ENCODE measurements around the gene LRRN4.
A peak's percentile ranks its signal among the peaks of the same experiment; 100 is the strongest.
"Not testable (repeated sequence)": the region's sequence is repeated elsewhere in the genome, so short reads cannot be mapped to it uniquely, and the experiment has no call there.

The LRRN4 gene

DNA sequence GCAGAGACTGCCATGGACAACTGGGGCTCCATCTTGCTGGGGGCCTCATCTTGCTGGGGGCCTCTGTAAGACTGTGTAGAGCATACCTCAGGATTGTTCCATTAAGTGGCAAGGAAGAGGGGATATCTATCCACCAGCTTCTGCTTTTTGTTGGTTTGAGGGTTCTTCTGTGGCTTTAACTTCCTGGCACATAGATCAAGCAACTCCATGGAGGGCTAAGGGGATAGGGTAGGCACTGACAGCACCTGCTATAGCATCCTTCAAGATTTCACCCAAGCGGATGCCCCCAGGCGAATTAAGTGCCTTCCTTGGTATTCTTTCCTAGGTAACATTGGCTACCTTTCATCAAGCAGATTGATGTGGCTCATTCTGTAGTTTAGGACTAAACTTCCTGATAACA is 3.8 kb upstream of the LRRN4 start:
- H3K4me1 ChIP-seq (ENCODE audit: insufficient read depth, low read length): 0 out of 2 replicates have a peak, but pooled peaks cover 7% of the 10 kb centered on the region
- no peak overlapping the region for H3K4me3 ChIP-seq (ENCODE audit: low read length)
- no peaks in the 10 kb centered on the region for H3K36me3 ChIP-seq (ENCODE audit: insufficient read depth, low read depth, low read length)
- no peak overlapping the region for H3K27ac ChIP-seq (ENCODE audit: low read length)
- peaks cover 23% of the 10 kb centered on the region for H3K27me3 ChIP-seq (ENCODE audit: insufficient read depth, low read length)
- no peaks in the 10 kb centered on the region for H3K9me3 ChIP-seq (ENCODE audit: insufficient read depth, low read depth, low read length)
- no peak overlapping the region for H3K9ac ChIP-seq (ENCODE audit: low read depth, low read length)

- Histone ChIP-seq H3K27me3 (ENCODE audit: insufficient read depth, low read length) (peaks cover 28% of the 10 kb centered on the region), H3K4me1 (ENCODE audit: insufficient read depth, low read length) (0 out of 2 replicates have a peak, but pooled peaks cover 7% of the 10 kb centered on the region), H3K36me3 (ENCODE audit: insufficient read depth, low read depth, low read length) (no peaks in the 10 kb centered on the region), H3K27ac (ENCODE audit: low read length) (no peak overlapping the region), H3K9ac (ENCODE audit: low read depth, low read length) (no peak overlapping the region), H3K4me3 (ENCODE audit: low read length) (no peak overlapping the region), H3K9me3 (ENCODE audit: insufficient read depth, low read depth, low read length) (no peaks in the 10 kb centered on the region)
Observed at GRCh38 chr20:6057139-6057538, 3.3 kb upstream of the LRRN4 start.

DNA sequence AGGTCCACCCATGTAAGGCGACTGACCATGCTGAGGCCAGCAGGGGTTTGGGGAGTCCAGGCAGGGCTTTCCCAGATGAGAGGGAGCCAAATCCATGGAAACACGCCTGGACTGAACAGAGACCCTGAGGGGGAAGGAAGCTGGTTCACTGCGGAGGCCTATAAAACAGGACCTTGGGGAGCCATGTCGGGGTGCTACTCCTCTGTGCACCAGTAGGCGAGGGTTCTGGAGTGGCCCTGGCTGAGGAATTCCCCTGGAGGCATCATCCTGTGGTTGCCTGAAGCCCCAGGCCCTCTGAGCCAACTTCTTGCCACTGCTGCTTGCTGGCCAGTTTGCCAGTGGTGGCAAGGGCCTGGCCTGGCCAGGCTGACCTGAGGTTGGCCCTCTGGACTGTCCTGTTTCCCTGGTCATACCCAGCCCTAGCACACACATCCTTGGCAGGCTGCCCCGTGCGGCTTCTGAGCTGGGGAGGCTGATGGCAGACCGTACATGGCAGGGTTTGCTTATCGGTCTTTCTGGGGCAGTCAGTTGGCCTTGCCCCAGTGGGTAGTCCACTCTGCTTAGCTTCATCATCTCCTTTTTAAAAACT is 2.2 kb upstream of the LRRN4 start:
- H3K27me3 ChIP-seq (ENCODE audit: insufficient read depth, low read length): peaks cover 39% of the 10 kb centered on the region

GRCh38 chr20:6055161-6055783 is 1.4 kb upstream of the LRRN4 start:
- H3K27ac ChIP-seq (ENCODE audit: low read length): no peak overlapping the region

More for the DNA sequence above, 2.2 kb upstream of the LRRN4 start:
- Histone ChIP-seq H3K4me1 (ENCODE audit: insufficient read depth, low read length) (0 out of 2 replicates have a peak, but pooled peaks cover 7% of the 10 kb centered on the region), H3K36me3 (ENCODE audit: insufficient read depth, low read depth, low read length) (no peaks in the 10 kb centered on the region), H3K9me3 (ENCODE audit: insufficient read depth, low read depth, low read length) (no peaks in the 10 kb centered on the region), H3K4me3 (ENCODE audit: low read length) (no peak overlapping the region), H3K9ac (ENCODE audit: low read depth, low read length) (no peak overlapping the region), H3K27ac (ENCODE audit: low read length) (no peak overlapping the region)

GRCh38 chr20:6054689-6055051 is 810 bp upstream of the LRRN4 start:
- not testable (repeated sequence) for H3K9ac ChIP-seq (ENCODE audit: low read depth, low read length)

More at GRCh38 chr20:6055161-6055783, 1.4 kb upstream of the LRRN4 start:
- Histone ChIP-seq H3K4me1 (ENCODE audit: insufficient read depth, low read length) (0 out of 2 replicates have a peak, but pooled peaks cover 7% of the 10 kb centered on the region), H3K27me3 (ENCODE audit: insufficient read depth, low read length) (peaks cover 47% of the 10 kb centered on the region), H3K36me3 (ENCODE audit: insufficient read depth, low read depth, low read length) (no peaks in the 10 kb centered on the region), H3K9me3 (ENCODE audit: insufficient read depth, low read depth, low read length) (no peaks in the 10 kb centered on the region), H3K4me3 (ENCODE audit: low read length) (no peak overlapping the region), H3K9ac (ENCODE audit: low read depth, low read length) (no peak overlapping the region)

GRCh38 chr20:6053064-6053775 is 640 bp downstream of the LRRN4 start:
- H3K27ac ChIP-seq (ENCODE audit: low read length): no peak overlapping the region
- no peak overlapping the region for H3K9ac ChIP-seq (ENCODE audit: low read depth, low read length)
- no peaks in the 10 kb centered on the region for H3K36me3 ChIP-seq (ENCODE audit: insufficient read depth, low read depth, low read length)
- H3K27me3 ChIP-seq (ENCODE audit: insufficient read depth, low read length): peaks cover 64% of the 10 kb centered on the region
- 0 out of 2 replicates have a peak, but pooled peaks cover 7% of the 10 kb centered on the region for H3K4me1 ChIP-seq (ENCODE audit: insufficient read depth, low read length)
- no peaks in the 10 kb centered on the region for H3K9me3 ChIP-seq (ENCODE audit: insufficient read depth, low read depth, low read length)
- H3K4me3 ChIP-seq (ENCODE audit: low read length): peak overlapping the region; percentile 66

More at GRCh38 chr20:6054689-6055051, 810 bp upstream of the LRRN4 start:
- not testable (repeated sequence) for H3K27ac ChIP-seq (ENCODE audit: low read length); H3K4me3 ChIP-seq (ENCODE audit: low read length); H3K9me3 ChIP-seq (ENCODE audit: insufficient read depth, low read depth, low read length); H3K4me1 ChIP-seq (ENCODE audit: insufficient read depth, low read length); H3K36me3 ChIP-seq (ENCODE audit: insufficient read depth, low read depth, low read length)
- H3K27me3 ChIP-seq (ENCODE audit: insufficient read depth, low read length): peaks cover 53% of the 10 kb centered on the region

DNA sequence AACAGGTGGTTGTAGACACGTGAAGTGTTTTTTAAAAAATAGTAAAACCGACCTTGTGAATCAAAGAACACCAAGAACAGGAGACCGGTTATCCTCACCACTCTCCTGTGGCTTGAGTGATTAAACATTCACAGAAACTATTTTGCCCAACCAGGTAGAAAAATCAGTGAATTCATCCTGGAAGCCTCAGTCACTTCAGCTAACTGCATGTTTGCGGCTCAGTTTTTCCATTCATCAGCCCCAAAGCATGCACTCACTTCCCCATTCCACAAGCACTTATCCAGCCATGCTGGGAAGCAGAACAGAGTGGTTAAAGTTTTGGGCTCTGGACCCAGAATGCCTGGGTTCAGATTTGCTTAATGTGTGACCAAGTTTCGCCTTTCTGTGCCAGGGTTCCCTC is 2.4 kb downstream of the LRRN4 start:
- 0 out of 2 replicates have a peak, but pooled peaks cover 7% of the 10 kb centered on the region for H3K4me1 ChIP-seq (ENCODE audit: insufficient read depth, low read length)
- H3K4me3 ChIP-seq (ENCODE audit: low read length): peak overlapping the region; percentile 66
- H3K27me3 ChIP-seq (ENCODE audit: insufficient read depth, low read length): peaks cover 64% of the 10 kb centered on the region
- no peak overlapping the region for H3K9ac ChIP-seq (ENCODE audit: low read depth, low read length)
- H3K36me3 ChIP-seq (ENCODE audit: insufficient read depth, low read depth, low read length): no peaks in the 10 kb centered on the region
- H3K9me3 ChIP-seq (ENCODE audit: insufficient read depth, low read depth, low read length): no peaks in the 10 kb centered on the region
- no peak overlapping the region for H3K27ac ChIP-seq (ENCODE audit: low read length)

DNA sequence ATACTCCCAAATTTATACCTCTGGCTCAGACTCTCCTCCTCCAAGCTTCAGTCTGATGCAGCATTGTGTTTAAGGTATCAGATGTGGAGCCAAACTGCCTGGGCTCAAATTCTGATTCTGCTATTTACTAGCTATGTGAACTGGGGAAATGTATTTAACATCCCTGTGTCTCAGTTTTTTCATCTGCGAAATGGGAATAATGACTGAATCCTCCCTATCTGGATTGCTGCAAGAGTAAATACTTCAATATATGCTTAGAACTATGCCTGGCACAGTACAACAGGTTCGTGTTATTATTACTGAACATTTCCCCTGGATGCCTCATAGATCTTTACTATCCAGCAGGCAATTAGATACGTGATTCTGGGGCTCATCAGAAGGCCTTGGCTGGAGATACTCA is 5.5 kb downstream of the LRRN4 start:
- H3K27ac ChIP-seq (ENCODE audit: low read length): no peak overlapping the region
- no peaks in the 10 kb centered on the region for H3K36me3 ChIP-seq (ENCODE audit: insufficient read depth, low read depth, low read length)
- H3K27me3 ChIP-seq (ENCODE audit: insufficient read depth, low read length): peaks cover 48% of the 10 kb centered on the region
- no peaks in the 10 kb centered on the region for H3K9me3 ChIP-seq (ENCODE audit: insufficient read depth, low read depth, low read length)
- no peak overlapping the region for H3K4me3 ChIP-seq (ENCODE audit: low read length)
- no peak overlapping the region for H3K9ac ChIP-seq (ENCODE audit: low read depth, low read length)
- H3K4me1 ChIP-seq (ENCODE audit: insufficient read depth, low read length): no peaks in the 10 kb centered on the region

DNA sequence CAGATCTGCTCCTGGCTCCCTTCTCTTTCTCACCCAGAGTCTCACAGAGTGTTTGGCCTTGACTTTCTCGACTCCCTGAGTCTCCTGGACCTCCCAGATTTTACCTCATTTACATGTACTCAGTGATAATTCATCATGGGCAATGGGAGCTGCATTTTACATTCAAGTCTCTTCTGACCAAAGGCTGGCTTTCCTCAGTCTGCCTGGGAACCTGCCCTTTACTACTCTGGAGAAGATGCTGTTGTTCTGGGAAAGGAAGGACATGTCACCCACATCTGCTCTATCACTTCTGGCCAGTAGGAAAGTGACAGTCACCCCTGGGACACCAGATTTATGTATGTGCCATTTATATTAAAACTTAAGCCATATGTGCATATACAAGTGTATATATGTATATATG is 7.4 kb downstream of the LRRN4 start:
- H3K4me1 ChIP-seq (ENCODE audit: insufficient read depth, low read length): no peaks in the 10 kb centered on the region
- no peak overlapping the region for H3K9ac ChIP-seq (ENCODE audit: low read depth, low read length)
- peaks cover 28% of the 10 kb centered on the region for H3K27me3 ChIP-seq (ENCODE audit: insufficient read depth, low read length)
- no peaks in the 10 kb centered on the region for H3K36me3 ChIP-seq (ENCODE audit: insufficient read depth, low read depth, low read length)
- H3K4me3 ChIP-seq (ENCODE audit: low read length): no peak overlapping the region
- H3K27ac ChIP-seq (ENCODE audit: low read length): no peak overlapping the region
- no peaks in the 10 kb centered on the region for H3K9me3 ChIP-seq (ENCODE audit: insufficient read depth, low read depth, low read length)

- peaks cover 3% of the 10 kb centered on the region; the same call in 1 of the 2 replicates for H3K36me3 ChIP-seq (ENCODE audit: insufficient read depth, low read depth, low read length)
- no peak overlapping the region for H3K4me3 ChIP-seq (ENCODE audit: low read length)
- H3K9me3 ChIP-seq (ENCODE audit: insufficient read depth, low read depth, low read length): no peaks in the 10 kb centered on the region
- no peak overlapping the region for H3K9ac ChIP-seq (ENCODE audit: low read depth, low read length)
- H3K4me1 ChIP-seq (ENCODE audit: insufficient read depth, low read length): no peaks in the 10 kb centered on the region
- H3K27ac ChIP-seq (ENCODE audit: low read length): no peak overlapping the region
- H3K27me3 ChIP-seq (ENCODE audit: insufficient read depth, low read length): peaks cover 19% of the 10 kb centered on the region
Observed at GRCh38 chr20:6045566-6045965, 8.3 kb downstream of the LRRN4 start.

GRCh38 chr20:6044115-6044514 is 9.7 kb downstream of the LRRN4 start:
- H3K27ac ChIP-seq (ENCODE audit: low read length): no peak overlapping the region
- H3K9me3 ChIP-seq (ENCODE audit: insufficient read depth, low read depth, low read length): no peaks in the 10 kb centered on the region
- H3K4me3 ChIP-seq (ENCODE audit: low read length): no peak overlapping the region
- peaks cover 6% of the 10 kb centered on the region; the same call in 1 of the 2 replicates for H3K27me3 ChIP-seq (ENCODE audit: insufficient read depth, low read length)
- H3K36me3 ChIP-seq (ENCODE audit: insufficient read depth, low read depth, low read length): peaks cover 17% of the 10 kb centered on the region; the same call in 1 of the 2 replicates
- no peak overlapping the region for H3K9ac ChIP-seq (ENCODE audit: low read depth, low read length)
- no peaks in the 10 kb centered on the region for H3K4me1 ChIP-seq (ENCODE audit: insufficient read depth, low read length)
